Stimulated activated CD8-positive, alpha-beta memory T cell treated with anti-CD3 and anti-CD28 coated beads, Interleukin-7, amount 100 ng/mL, for 1 hour (primary cell): ENCODE measurements around the gene NBEAL2.
"Not testable (repeated sequence)": the region's sequence is repeated elsewhere in the genome, so short reads cannot be mapped to it uniquely, and the experiment has no call there.

ENCODE experiments used
- DNase-seq, 2 donors: peaks; one replicate each; pipeline ENCODE4 v3.0.0-alpha.2; 2020; ENCODE audit warnings: low read depth in 2 of 2

Gene NBEAL2

DNA sequence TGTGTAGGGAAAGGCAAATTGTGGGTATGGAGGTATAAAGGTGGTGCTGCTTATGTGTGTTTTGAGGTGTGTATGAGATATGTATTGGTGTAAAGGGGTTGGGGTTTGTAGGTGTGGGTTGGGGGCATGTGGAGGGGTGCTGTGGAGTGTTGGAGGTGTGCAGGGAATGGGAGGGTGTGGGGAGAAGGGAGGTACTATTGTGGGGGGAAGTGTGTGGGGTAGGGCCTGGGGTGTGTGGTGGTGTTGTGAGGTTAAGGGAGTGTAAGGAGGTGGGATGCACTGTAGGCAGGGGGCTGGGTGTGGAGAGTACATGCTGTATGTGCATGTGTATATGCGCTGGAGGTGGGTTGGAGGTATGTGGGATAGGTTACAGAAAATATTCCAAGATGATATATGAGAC, 18.6 kb upstream of the NBEAL2 start:
- DNase-seq: no peak

GRCh38 chr3:46962427-46962826, 17.0 kb upstream of the NBEAL2 start:
- DNase-seq: no peak

DNA sequence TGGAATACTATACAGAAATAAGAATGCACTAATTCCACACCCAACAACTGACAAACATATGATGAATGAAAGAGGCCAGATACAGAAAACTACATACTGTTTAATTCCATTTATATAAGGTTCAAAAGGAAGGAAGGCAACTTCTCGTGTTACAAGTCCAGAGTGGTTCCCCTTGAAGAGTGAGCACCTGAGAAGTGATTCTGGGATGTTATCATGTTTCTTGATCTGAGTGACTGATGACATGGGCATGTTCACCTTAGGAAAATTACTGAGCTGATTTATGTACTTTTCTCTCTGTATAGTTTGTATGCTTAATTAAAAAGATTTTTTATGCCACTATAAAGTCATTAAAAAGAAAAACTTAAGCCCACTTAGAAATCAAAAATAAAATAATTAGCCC, 16.5 kb upstream of the NBEAL2 start:
- DNase-seq: no peak

GRCh38 chr3:46964038-46964590, 15.4 kb upstream of the NBEAL2 start:
- DNase-seq: not testable (repeated sequence)

DNA sequence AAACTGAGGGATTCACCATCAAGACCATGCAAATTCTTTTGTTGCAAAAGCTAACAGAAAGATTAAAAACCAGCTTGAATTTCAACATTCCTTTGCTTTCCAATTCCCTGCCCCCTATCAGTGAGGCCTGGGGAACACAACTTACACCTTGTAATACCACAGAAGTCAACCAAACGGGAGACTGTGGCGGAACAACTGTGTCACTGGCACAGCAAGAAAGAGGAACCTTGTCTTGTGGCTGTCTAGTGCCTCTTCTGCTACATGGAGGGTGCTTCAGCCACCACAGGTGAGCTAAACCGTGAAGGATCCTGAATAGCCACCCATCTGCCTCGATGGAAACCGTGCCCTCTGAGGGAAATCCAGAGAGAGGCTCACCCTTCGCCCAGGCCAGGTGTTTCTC, 14.3 kb upstream of the NBEAL2 start:
- no peak for DNase-seq

- DNase-seq: no peak
These were observed 12.7 kb upstream of the NBEAL2 start for GRCh38 chr3:46966811-46967210.

- DNase-seq: no peak
These were observed 10.6 kb upstream of the NBEAL2 start for GRCh38 chr3:46968783-46969428.

DNA sequence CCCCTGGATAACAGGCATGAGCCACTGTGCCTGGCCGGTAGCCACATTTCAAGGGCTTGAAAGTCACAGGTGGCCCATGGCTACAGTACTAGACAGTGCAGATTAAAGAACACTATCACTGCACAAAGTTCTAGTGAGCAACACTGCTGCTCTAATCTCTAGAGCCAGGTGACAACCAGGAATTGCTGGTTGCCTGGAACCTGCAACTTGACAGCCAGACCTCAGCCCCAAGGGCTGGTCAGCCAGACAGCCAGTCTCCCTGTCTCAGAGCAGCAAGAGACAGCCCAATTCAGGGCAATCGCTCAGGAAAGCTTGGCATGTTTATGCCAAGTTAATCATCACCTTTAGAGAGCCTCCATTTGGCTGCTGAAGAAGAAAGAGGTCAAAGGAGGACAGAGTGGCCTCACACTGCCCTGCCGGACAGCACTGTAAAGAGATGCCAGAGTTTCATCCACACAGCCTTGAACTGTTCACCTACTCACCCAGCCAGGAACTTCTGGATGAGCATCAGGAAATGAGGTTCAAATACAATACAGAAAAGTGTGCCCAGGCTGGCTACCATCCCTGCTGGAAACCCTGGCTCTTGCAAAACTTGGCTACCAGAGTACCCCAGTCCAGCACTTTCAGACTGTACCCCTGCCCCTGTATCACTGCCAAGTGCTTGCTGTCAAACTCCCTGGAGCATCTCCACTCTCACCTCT, 8.9 kb upstream of the NBEAL2 start:
- no peak for DNase-seq

DNA sequence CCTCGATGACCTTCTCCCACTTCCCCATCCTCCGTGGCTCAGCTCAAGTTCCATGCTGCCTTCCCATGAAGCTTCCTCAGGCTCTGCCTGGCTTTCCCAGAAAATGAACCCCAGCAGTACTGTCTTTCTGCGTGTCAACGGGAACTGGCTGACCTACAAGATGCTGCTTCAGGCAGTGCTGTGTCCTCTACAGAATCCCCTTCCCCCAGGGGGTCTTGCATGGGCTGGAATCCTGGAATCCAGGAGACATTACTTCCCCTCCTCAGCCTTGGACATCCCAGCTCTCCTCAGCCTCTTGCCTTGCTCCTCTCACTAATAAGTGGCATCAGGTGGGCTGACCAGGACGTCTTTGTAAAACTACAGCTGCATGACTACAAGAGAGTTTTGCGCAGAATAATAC, 8.3 kb upstream of the NBEAL2 start:
- no peak for DNase-seq

DNA sequence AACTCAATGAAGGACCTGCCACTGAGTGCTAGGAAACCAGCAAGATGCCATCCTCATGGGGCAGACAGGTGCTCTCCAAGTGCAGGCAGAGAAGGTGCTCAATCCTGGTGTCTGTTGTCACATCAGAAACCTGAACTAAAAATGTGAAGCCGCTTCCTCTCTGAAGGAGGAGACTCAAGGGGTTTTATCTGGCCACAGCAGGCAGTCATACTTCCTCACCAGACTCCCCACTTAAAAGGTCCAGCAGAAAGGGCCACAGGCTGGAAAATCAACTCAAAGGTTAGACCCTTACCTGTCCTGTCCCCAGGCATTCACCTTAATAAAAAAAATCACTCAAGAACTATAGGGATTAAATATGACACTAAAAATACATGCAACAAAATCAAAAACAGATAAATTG, 7.7 kb upstream of the NBEAL2 start:
- DNase-seq: no peak

GRCh38 chr3:46972396-46972795, 7.1 kb upstream of the NBEAL2 start:
- DNase-seq: no peak

GRCh38 chr3:46974421-46975171, 4.9 kb upstream of the NBEAL2 start:
- no peak for DNase-seq

- DNase-seq: peak; percentile 78 to 79
These were observed 2.9 kb upstream of the NBEAL2 start, which contains the start of gene CCDC12 for GRCh38 chr3:46976326-46977190. Gene CCDC12, minus strand, starts transcription at chr3:46976745. Its CDS starts 13 bp downstream, at chr3:46976732.

- DNase-seq: no peak
These were observed 1.7 kb upstream of the NBEAL2 start for GRCh38 chr3:46977811-46978195.

DNA sequence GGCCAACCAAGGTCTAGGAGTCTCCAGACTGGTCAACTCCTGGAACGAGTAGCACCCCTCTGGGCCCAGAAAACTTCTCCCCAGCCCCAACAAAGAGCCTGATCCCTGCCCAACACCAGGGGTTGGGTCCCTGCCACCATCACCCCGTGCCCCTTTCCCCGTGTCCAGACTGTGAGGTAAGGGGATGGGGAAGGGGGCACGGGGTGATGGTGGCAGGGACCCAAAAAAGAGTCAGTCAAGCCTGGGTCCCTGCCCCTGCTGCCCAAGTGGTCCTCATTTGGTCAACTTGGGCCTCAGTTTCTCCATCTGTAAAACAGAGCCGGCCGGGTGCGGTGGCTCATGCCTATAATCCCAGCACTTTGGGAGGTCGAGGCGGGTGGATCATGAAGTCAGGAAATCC, 1.1 kb upstream of the NBEAL2 start:
- DNase-seq: no peak

DNA sequence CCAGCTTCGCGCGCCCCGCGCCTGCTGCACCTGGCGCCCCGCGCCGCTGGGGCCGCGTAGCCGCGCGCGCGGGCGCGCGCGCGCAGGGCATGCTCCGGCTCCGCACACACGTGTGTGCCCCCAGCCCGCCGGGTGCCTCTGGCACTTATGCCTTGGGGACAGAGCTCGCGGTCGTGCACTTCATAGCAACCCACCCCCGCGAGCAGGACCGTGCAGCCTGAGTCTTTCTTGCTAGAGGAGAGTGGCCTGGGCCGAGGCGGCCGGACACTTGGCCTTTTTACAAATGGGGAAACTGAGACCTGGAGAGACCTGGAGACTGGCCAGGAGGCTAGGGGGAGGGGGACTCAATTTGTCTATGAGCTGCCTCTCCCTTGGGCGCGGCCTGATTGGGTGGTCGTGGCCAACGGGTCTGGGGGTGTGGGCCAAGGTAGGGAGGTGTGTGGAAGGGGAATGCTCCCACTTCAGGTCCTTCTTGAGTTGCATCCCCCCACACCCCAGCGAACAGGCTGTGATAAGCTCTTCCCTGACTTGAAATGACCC, 562 bp downstream of the NBEAL2 start:
- no peak for DNase-seq

DNA sequence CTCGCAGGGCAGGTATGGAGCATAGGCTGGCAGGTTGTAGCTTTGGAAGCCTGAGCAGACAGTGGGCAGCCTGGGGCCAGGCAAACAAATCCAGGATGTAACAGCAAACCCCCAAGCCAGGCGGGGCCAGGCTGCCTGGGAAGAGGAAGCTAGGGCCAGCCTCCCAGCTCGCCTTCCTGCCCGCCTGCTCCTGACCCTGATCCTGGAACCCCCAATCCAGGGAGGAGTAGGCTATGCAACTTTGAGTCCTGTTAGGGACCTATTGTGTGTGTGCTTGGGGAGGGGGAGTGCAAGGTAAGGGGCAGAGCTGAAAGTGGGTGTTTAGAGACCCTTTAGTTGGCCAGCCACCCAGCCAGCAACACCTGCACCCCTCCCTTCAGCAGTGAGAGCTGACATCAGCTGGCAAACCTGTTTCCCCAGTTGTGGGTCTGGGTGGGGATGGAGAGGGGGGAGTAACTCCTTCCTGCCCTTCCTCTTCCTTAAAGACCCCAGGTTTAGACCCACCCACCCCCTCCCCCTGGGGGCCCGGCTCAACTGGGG, 2.5 kb downstream of the NBEAL2 start:
- no peak for DNase-seq

DNA sequence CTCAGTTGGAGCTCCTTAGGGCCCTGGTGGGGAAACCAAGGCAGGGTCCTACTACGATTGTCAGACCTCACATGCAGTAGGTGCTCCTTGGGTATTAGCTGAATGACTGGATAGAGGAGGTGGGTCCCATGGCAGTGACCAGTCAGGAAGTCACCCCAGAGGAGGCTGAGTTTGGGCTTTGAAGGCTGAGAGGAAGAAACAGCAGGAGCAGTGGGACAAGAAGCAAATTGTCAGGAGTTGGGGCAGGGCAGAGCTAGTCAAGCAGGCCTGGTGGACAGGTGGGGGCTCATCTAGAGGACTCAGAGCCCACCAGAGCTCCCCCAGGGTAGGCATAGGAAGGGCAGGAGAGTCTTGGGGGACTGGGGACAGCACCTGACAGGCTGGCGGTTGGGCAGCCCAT, 3.1 kb downstream of the NBEAL2 start:
- no peak for DNase-seq

DNA sequence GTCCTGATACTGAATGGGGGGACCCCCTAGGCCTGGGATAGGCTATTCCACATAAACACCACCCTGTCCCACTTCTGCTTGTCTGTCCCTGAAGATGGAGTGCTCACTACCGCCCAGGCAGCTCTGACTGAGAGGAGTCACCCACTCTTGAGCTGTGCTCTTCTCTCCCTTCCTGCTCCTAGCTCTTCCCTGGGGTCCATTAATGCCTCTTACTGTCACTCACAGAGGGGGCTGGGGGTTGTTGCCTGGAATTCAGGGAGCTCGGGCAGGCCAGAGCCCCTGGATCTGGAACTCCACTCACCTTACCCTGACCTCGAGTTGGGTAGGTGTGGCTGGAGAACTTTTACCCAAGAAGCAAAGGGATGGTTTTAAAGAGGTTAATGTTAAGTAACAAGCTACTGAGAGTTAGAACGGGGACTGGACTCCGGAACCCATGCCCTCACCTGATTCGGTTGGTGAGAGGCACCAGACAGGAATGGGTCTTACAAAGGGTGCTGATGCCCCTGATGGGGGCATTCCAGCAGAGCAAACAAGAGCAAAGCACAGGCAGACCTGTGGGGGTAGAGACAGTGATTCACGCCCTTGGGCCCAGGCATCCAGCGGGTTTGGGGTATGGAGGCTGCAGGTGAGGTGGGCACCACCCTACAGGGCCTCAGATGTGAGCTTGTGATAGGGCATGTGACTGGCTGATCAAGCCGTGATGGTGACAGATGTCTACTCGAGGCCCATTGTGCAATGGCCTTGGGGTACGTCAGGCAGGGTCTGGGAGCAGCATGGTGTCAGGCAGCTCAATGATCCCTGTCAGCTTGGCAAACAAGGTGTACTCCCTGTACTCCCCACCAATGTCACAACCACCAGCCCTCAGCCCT, 5.4 kb downstream of the NBEAL2 start:
- DNase-seq: no peak

DNA sequence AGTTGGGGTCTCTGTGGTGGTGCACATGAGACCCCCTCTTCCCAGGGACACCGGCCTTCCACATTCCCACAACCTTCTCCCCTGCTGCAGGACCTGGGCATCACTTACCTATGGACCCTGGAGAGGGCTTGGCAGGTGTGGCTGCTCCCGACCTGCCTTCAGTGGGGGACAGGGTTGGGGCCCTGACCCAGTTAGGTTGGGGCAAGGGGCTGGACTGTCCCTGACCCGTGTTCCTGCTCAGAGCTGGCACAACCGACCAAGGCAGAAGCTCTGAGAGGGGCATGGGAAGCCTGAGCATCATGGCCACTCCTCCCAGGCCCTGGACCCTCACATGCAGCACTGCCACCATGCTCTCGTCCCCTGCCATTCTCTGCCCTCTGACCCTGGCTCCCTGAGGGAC, 6.1 kb downstream of the NBEAL2 start:
- DNase-seq: no peak
